Ovary (tissue), 9 donors: Measurements from ENCODE around the gene UBR4. TPM values are rescaled to one million over a fixed set of nuclear protein-coding genes. Genes with fewer than 3 reads are reported as not detected.
"Not testable (repeated sequence)": the region's sequence is repeated elsewhere in the genome, so short reads cannot be mapped to it uniquely, and the experiment has no call there.

Experiments used
- DNase-seq, 5 donors: peaks; one replicate each; pipeline ENCODE4 v3.0.0-alpha.2; 2019 to 2020
- H3K27ac ChIP-seq, 2 donors: fragments of 200-600 bp; one replicate each; pipeline versions ENCODE4 v1.5.1 to v1.8.0; 2019 to 2022
- H3K27me3 ChIP-seq: fragments of 200-600 bp; one replicate; pipeline ENCODE4 v1.8.0; 2022
- H3K36me3 ChIP-seq: fragments of 200-600 bp; sonication (generic); one replicate; pipeline ENCODE4 v1.5.1; 2019
- H3K4me1 ChIP-seq: one replicate; pipeline ENCODE4 v1.8.1; 2013; ENCODE audit warnings: mild to moderate bottlenecking, moderate library complexity; ENCODE audit not compliant: insufficient read depth
- H3K4me3 ChIP-seq: fragments of 200-600 bp; sonication (generic); one replicate; pipeline ENCODE4 v1.5.1; 2017
- H3K9me3 ChIP-seq, 2 donors: fragments of 200-600 bp in 1 of 2; sonication (generic) in 1 of 2; one replicate each; pipeline versions ENCODE4 v1.5.1 to v1.8.1; 2013 to 2019; ENCODE audit warnings: mild to moderate bottlenecking in 1 of 2, moderate library complexity in 1 of 2
- EP300 ChIP-seq: sonication (generic); formaldehyde crosslinking; IDR thresholded peaks from one replicate; pipeline ENCODE4 v1.6.1; 2017; ENCODE audit warnings: antibody characterized with exemption
- POLR2A ChIP-seq: fragments of 450-650 bp; IDR thresholded peaks from one replicate; pipeline ENCODE4 v1.6.1; 2017; ENCODE audit warnings: antibody characterized with exemption, mild to moderate bottlenecking, moderate library complexity
- WGBS, 3 donors: extraction: QIAGEN DNeasy Blood & Tissue Kit in 1 of 3; methylation state at CpG; one replicate each; pipeline versions ENCODE4 v1.1.5 to v1.1.7; 2013 to 2017; 5-methylcytosine and 5-hydroxymethylcytosine counted together
- intact Hi-C, 4 donors: fragments of 100-400 bp; cut with DNase I; formaldehyde crosslinking; loops; one replicate each; pipeline versions ENCODE4 v1.11.0 to v1.15.1; 2022 to 2023
- polyA plus RNA-seq, 2 donors: library from polyadenylated mRNA; stranded (reverse); fragments of 200-250 nt in 1 of 2; fragments of 350-450 nt in 1 of 2; fragmentation: Illumina TruSeq in 1 of 2; extraction: RNeasy Lipid Tissue Mini Kit (QIAGEN cat#74804) in 1 of 2; gene quantifications; one replicate each; pipeline ENCODE4 v1.2.3, GENCODE V29; 2013 to 2014
- total RNA-seq, 7 donors: library from RNA; depleted of rRNA in 2 of 7; stranded (reverse); fragments of >200 nt in 2 of 7; fragmentation: NEBNext Ultra II Directional in 3 of 7; extraction: Animal tissue kit (Norgen Biotek cat#: 25700) in 3 of 7; gene quantifications; one replicate each; pipeline versions ENCODE4 v1.1.0 to v1.2.4, GENCODE V29; 2016 to 2023
- TF ChIP-seq, protein P1 (sequence below), 3 donors: fragments of 450-650 bp in 2 of 3; fragments of 200-600 bp in 1 of 3; IDR thresholded peaks; one replicate each; pipeline versions ENCODE4 v1.5.1 to v1.8.0; 2016 to 2022; ENCODE audit warnings: antibody characterized with exemption in 3 of 3, mild to moderate bottlenecking in 1 of 3
- donor health status: DM: no; HTN: no; CAD: no; lungs with moderate emphysema.
- donor health status: DM: no; HTN: no; CAD: no.
- donor health status: Bipolar disorder and iron deficiency.
- donor health status: DM: yes; HTN: yes; CAD: no.
- donor health status: DM: no; HTN: no; CAD: no.
- donor health status: DM: yes; HTN: yes; CAD: no.

The UBR4 gene
- total and polyA plus RNA-seq, 9 donors = 78.7 to 139 (median 118) TPM

DNA sequence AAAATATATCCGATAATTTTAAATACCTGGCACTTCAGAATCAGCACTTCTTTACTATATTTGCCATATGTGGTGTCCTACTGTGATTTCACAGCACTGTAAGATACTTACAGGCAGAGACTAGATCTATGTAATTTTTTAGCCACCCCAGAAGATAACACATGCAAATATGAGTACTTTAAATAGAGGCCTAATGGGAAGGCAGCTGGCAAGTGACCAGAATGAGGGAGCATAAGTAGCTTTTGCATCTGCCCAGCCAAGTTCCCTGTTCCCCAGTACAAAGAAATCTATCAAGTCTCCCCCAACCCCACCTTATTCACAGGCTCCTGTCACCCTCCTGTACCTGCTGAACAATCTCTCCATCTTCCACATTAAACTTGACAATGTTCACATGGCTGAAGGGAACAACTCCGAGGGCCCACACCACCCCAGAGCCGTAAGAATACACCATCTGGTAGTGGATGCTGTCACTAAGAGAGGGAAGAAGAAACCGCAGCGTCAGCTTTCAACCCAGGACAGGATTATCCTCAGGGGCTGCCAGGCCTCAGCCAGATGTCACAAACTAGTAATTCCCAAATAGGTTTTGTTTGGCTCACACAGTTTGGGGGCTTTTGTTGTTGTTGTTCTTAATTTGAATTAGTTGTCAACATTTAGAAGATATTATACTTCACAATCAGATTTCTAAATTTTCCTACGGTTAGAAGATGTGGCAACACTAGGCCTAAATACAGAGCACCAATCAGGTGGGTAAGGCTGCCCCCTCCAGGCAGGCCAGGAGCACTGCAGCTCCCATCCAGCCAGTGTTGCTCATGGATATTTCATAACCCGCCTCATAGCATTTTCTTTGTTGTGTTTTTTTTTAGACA, 30.8 kb upstream of the UBR4 start:
- no peak overlapping the region for H3K4me3 ChIP-seq
- TF ChIP-seq, protein P1, sequence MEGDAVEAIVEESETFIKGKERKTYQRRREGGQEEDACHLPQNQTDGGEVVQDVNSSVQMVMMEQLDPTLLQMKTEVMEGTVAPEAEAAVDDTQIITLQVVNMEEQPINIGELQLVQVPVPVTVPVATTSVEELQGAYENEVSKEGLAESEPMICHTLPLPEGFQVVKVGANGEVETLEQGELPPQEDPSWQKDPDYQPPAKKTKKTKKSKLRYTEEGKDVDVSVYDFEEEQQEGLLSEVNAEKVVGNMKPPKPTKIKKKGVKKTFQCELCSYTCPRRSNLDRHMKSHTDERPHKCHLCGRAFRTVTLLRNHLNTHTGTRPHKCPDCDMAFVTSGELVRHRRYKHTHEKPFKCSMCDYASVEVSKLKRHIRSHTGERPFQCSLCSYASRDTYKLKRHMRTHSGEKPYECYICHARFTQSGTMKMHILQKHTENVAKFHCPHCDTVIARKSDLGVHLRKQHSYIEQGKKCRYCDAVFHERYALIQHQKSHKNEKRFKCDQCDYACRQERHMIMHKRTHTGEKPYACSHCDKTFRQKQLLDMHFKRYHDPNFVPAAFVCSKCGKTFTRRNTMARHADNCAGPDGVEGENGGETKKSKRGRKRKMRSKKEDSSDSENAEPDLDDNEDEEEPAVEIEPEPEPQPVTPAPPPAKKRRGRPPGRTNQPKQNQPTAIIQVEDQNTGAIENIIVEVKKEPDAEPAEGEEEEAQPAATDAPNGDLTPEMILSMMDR (IDR thresholded peaks at IDR 0.05) = peak; percentile 74 to 92 (median 88)
- no peak for TF ChIP-seq POLR2A
- intact Hi-C loops = loop anchor here in 2 of 4 donors (2.0 to 10.0 kb wide), 2 partner anchors 60 to 336 kb away; partner anchors contain the start of gene ALDH4A1 (in 1 of the 2)
- no peaks in the 10 kb centered on the region for H3K4me1 ChIP-seq
- peak overlapping the region; percentile 11 to 42 for H3K27ac ChIP-seq
- DNase-seq = peak; percentile 57 to 81 (median 76)
- H3K36me3 ChIP-seq = no peaks in the 10 kb centered on the region
- H3K27me3 ChIP-seq = no peaks in the 10 kb centered on the region
- no peaks in the 10 kb centered on the region for H3K9me3 ChIP-seq
- WGBS, 3 donors = 43 to 50% (median 47%) methylated on average over 7 of the region's 7 CpGs

DNA sequence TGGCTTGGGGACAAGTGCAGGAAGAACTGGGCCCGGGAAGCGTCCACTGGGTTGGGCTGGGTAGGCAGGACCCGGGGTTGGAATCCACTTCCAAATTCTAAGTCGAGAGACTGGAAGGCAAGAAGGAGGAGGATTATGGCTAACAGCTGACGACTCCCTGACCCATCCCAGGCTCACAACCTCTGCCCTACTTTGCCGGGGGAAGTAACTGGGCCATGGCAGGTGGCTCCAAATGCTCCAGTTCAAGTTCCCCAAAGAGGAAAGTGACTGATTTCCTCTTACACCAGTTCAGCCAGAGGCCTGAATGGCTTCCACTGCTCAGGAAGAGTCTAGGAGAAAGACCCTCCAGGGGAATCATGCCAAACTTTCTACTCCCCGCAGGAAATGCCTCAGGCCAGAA, 29.8 kb upstream of the UBR4 start:
- Histone ChIP-seq H3K9me3 (no peaks in the 10 kb centered on the region), H3K27me3 (no peaks in the 10 kb centered on the region), H3K27ac (no peak overlapping the region), H3K4me1 (no peaks in the 10 kb centered on the region), H3K36me3 (no peaks in the 10 kb centered on the region), H3K4me3 (no peak overlapping the region)
- TF ChIP-seq EP300 (no peak), POLR2A (no peak)
- TF ChIP-seq, protein P1 (IDR thresholded peaks at IDR 0.05) = no peak
- intact Hi-C loops = loop anchor here in 2 of 4 donors (2.0 to 10.0 kb wide), 3 partner anchors 55 to 335 kb away; partner anchors contain the start of gene ALDH4A1 (in 2 of the 2)
- WGBS, 3 donors = 57 to 79% (median 66%) methylated on average over 7 of the region's 7 CpGs
- DNase-seq = no peak

DNA sequence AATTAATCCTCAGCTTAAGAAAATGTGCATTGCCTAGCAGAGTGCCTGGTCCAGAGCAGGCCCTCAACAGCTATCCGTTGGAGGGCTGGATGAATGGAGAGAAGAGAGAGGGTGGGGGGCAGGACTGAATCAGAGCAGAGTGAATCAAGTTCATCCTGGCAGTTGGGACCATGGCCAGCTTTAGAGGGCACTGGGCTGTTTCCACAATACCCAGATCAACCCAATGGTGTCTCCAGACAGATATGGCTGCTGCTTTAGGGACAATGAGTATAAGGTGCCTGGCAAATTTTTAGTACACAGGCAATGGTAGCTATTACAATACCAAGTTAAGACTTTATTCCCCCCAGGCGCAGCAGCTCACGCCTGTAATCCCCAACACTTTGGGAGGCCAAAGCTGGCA, 24.2 kb upstream of the UBR4 start:
- no peak overlapping the region for H3K4me3 ChIP-seq
- peak overlapping the region in 1 of 2 donors; percentile 16 for H3K27ac ChIP-seq
- no peaks in the 10 kb centered on the region for H3K36me3 ChIP-seq
- TF ChIP-seq POLR2A (no peak), EP300 (no peak)
- TF ChIP-seq, protein P1 (IDR thresholded peaks at IDR 0.05) = no peak
- 95 to 98% (median 96%) methylated on average over 3 of the region's 3 CpGs for WGBS, 3 donors
- DNase-seq = no peak
- intact Hi-C loops = loop anchor here in 2 of 4 donors (10.0 kb wide), 2 partner anchors 49 to 329 kb away; partner anchors contain the start of gene ALDH4A1 (in 1 of the 2)
- H3K27me3 ChIP-seq = no peaks in the 10 kb centered on the region
- no peaks in the 10 kb centered on the region for H3K9me3 ChIP-seq
- H3K4me1 ChIP-seq = peaks cover 19% of the 10 kb centered on the region

DNA sequence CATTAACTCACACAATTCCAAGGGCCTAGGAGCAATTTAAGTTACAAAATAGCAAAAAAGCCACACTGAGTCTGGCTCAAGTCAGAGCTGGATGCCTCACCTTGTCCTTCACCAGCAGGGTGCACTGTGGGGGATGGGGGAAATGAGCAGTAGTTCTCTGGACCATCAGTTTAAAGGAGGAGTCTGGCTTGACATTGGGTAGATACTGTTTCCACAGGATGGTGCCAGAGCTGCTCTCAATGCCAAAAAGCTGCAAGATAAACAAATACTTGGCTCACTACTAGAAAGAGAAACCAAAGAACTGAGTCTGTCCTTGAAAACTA, 22.4 kb upstream of the UBR4 start:
- intact Hi-C loops = loop anchor here in 2 of 4 donors (10.0 kb wide), 2 partner anchors 48 to 328 kb away; partner anchors contain the start of gene ALDH4A1 (in 1 of the 2)
- H3K9me3 ChIP-seq = no peaks in the 10 kb centered on the region
- H3K4me3 ChIP-seq = no peak overlapping the region
- H3K4me1 ChIP-seq = peaks cover 19% of the 10 kb centered on the region
- TF ChIP-seq, protein P1 (IDR thresholded peaks at IDR 0.05) = peak in 1 of 3 donors; percentile 36
- TF ChIP-seq EP300 (no peak), POLR2A (no peak)
- peak; percentile 64 to 78 (median 71) for DNase-seq
- no peaks in the 10 kb centered on the region for H3K27me3 ChIP-seq
- peak overlapping the region in 1 of 2 donors; percentile 66 for H3K27ac ChIP-seq
- no peaks in the 10 kb centered on the region for H3K36me3 ChIP-seq

DNA sequence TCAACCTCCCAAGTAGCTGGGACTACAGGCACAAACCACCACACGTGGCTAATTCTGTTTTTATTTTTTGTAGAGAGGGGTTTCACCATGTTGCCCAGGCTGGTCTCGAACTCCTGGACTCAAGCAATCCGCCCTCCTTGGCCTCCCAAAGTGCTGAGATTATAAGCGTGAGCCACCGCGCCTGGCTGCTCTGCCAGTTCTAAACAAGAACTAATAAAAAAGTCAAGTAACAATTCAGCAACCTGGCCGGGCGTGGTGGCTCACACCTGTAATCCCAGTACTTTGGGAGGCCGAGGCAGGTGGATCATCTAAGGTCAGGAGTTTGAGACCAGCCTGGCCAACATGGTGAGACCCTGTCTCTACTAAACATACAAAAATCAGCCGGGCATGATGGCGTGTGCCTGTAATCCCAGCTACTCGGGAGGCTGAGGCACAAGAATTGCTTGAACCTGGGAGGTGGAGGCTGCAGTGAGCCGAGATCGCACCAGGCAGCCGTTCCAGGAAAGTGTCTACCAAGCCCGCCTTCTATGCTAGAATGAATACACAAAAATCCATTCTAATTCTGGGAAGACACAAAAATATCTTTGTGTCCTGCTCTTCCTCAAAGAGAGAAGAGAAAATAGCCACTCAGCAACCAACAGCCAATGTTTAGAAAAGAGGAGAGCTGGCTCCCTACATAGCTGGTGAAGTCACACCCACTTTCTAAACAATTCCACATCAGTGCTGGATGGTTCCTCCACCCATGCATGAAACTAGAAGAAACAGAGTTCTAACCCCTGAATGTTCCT, 21.9 kb upstream of the UBR4 start:
- H3K9me3 ChIP-seq, H3K27me3 ChIP-seq, H3K4me3 ChIP-seq, DNase-seq, H3K36me3 ChIP-seq: not testable (repeated sequence)
- 71 to 79% (median 78%) methylated on average over 16 of the region's 16 CpGs for WGBS, 3 donors
- Histone ChIP-seq H3K4me1 (peaks cover 19% of the 10 kb centered on the region), H3K27ac (peak overlapping the region; percentile 16 to 56)
- intact Hi-C loops = loop anchor here in 2 of 4 donors (10.0 kb wide), 2 partner anchors 47 to 327 kb away; partner anchors contain the start of gene ALDH4A1 (in 1 of the 2)
